H1 (cell line): ENCODE data around the gene ZMIZ1. TPM values are rescaled to one million over a fixed set of nuclear protein-coding genes. Genes with fewer than 3 reads are reported as not detected.
A peak's percentile ranks its signal among the peaks of the same experiment; 100 is the strongest.

Experiments
- CTCF ChIA-PET: fragments of 300-600 bp; sonication (Branson Sonifier 250); formaldehyde crosslinking; loops from one replicate; lab custom pipeline; 2021; ENCODE audit not compliant: partially characterized antibody; lab: Charles Lee
- POLR2A ChIA-PET: fragments of 300-600 bp; sonication (Branson Sonifier 250); formaldehyde crosslinking; loops from one replicate; lab custom pipeline; 2021; ENCODE audit warnings: inconsistent platforms; ENCODE audit not compliant: partially characterized antibody; lab: Charles Lee
- DNase-seq, 2 experiments: peaks; one replicate each; pipeline versions ENCODE4 v3.0.0 to v3.0.0-alpha.2; 2010 to 2022; ENCODE audit warnings: low spot score in 2 of 2, low read depth in 1 of 2, mixed read lengths in 1 of 2
- FAIRE-seq: peaks from 2 replicates; lab custom pipeline; 2011; peaks lifted over from hg19 to GRCh38; lab: Jason Lieb, UNC
- H2AFZ ChIP-seq: 2 replicates; pipeline ENCODE4 v1.8.1; 2012; ENCODE audit warnings: low read length, inconsistent platforms
- H2AK5ac ChIP-seq: 2 replicates; pipeline ENCODE4 v1.6.1; 2013; ENCODE audit warnings: low read depth, low read length
- H2BK120ac ChIP-seq: replicated peaks from 2 replicates; pipeline ENCODE3; 2013; ENCODE audit warnings: low read depth, low read length, inconsistent platforms
- H2BK12ac ChIP-seq: 2 replicates; pipeline ENCODE4 v1.6.1; 2013; ENCODE audit warnings: low read depth, low read length
- H2BK15ac ChIP-seq: 2 replicates; pipeline ENCODE4 v1.6.1; 2013; ENCODE audit warnings: low read length
- H2BK20ac ChIP-seq: 2 replicates; pipeline ENCODE4 v1.6.1; 2013; ENCODE audit warnings: low read length
- H2BK5ac ChIP-seq: 2 replicates; pipeline ENCODE4 v1.6.1; 2013; ENCODE audit warnings: low read depth, low read length
- H3K14ac ChIP-seq: 2 replicates; pipeline ENCODE4 v1.6.1; 2013; ENCODE audit warnings: inconsistent platforms; ENCODE audit not compliant: insufficient read length
- H3K18ac ChIP-seq: 2 replicates; pipeline ENCODE4 v1.6.1; 2013; ENCODE audit warnings: low read length; ENCODE audit errors: extremely low read depth
- H3K23ac ChIP-seq: 2 replicates; pipeline ENCODE4 v1.6.1; 2013; ENCODE audit warnings: inconsistent platforms; ENCODE audit not compliant: insufficient read length
- H3K23me2 ChIP-seq: 2 replicates; pipeline ENCODE4 v1.6.1; 2013; ENCODE audit warnings: low read depth, low read length
- H3K27ac ChIP-seq: 2 replicates; pipeline ENCODE4 v1.6.1; 2011; ENCODE audit warnings: low read depth, low read length, inconsistent platforms
- H3K27me3 ChIP-seq, 4 experiments: replicated peaks in 1 of 4; 1 replicate in 1 of 4; 2 replicates in 3 of 4; pipeline versions ENCODE4 v1.6.1 to v1.8.1; 2011 to 2013; ENCODE audit warnings: low read length in 3 of 4, mild to moderate bottlenecking in 3 of 4, inconsistent platforms in 2 of 4, mixed read lengths in 2 of 4, moderate library complexity in 1 of 4; ENCODE audit not compliant: control insufficient read depth in 3 of 4, insufficient read depth in 3 of 4; ENCODE audit errors: extremely low read depth in 1 of 4
- H3K36me3 ChIP-seq, 4 experiments: 2 replicates each; pipeline versions ENCODE4 v1.6.1 to v1.8.1; 2011 to 2013; ENCODE audit warnings: mild to moderate bottlenecking in 4 of 4, low read length in 3 of 4, moderate library complexity in 2 of 4, control low read depth in 1 of 4, inconsistent platforms in 1 of 4; ENCODE audit not compliant: insufficient read depth in 4 of 4, control insufficient read depth in 2 of 4
- H3K4ac ChIP-seq: replicated peaks from 2 replicates; pipeline ENCODE3; 2013; ENCODE audit warnings: low read length, low read depth, mixed read lengths, inconsistent platforms; ENCODE audit not compliant: insufficient read length
- H3K4me1 ChIP-seq, 4 experiments: replicated peaks in 1 of 4; 1 replicate in 1 of 4; 2 replicates in 3 of 4; pipeline versions ENCODE4 v1.6.1 to v1.8.1; 2011 to 2013; ENCODE audit warnings: low read length in 3 of 4, inconsistent platforms in 2 of 4, mixed read lengths in 1 of 4; ENCODE audit not compliant: insufficient read depth in 4 of 4, control insufficient read depth in 3 of 4
- H3K4me2 ChIP-seq, 2 experiments: 2 replicates each; pipeline versions ENCODE4 v1.6.1 to v1.8.1; 2011 to 2013; ENCODE audit warnings: low read depth in 2 of 2, low read length in 2 of 2, control low read depth in 1 of 2, inconsistent platforms in 1 of 2, mild to moderate bottlenecking in 1 of 2; ENCODE audit not compliant: insufficient read depth in 1 of 2
- H3K4me3 ChIP-seq, 4 experiments: fragments of 200-600, 300-600 bp in 1 of 4; sonication (generic), shearing (Covaris generic), sonication (Bioruptor Twin) in 1 of 4; 2 replicates each; pipeline versions ENCODE4 v1.5.1 to v1.8.1; 2011 to 2016; ENCODE audit warnings: low read length in 4 of 4, low read depth in 3 of 4, control low read depth in 2 of 4, inconsistent platforms in 2 of 4, mild to moderate bottlenecking in 2 of 4, mixed read lengths in 1 of 4, moderate library complexity in 1 of 4; ENCODE audit not compliant: insufficient read depth in 2 of 4; ENCODE audit errors: extremely low read depth in 1 of 4
- H3K56ac ChIP-seq: replicated peaks from 2 replicates; pipeline ENCODE3; 2013; ENCODE audit warnings: low read depth, mild to moderate bottlenecking, mixed read lengths, low read length, inconsistent platforms; ENCODE audit not compliant: insufficient read length
- H3K79me1 ChIP-seq: 2 replicates; pipeline ENCODE4 v1.6.1; 2013; ENCODE audit warnings: low read depth, low read length, control low read depth
- H3K79me2 ChIP-seq, 2 experiments: 2 replicates each; pipeline versions ENCODE4 v1.6.1 to v1.8.1; 2012 to 2013; ENCODE audit warnings: low read length in 2 of 2, mild to moderate bottlenecking in 2 of 2, inconsistent platforms in 1 of 2; ENCODE audit not compliant: insufficient read depth in 2 of 2, control insufficient read depth in 1 of 2
- H3K9ac ChIP-seq, 4 experiments: replicated peaks in 1 of 4; 1 replicate in 1 of 4; 2 replicates in 3 of 4; pipeline versions ENCODE4 v1.6.1 to v1.8.1; 2011 to 2013; ENCODE audit warnings: low read depth in 3 of 4, low read length in 3 of 4, control low read depth in 2 of 4, mild to moderate bottlenecking in 2 of 4, moderate library complexity in 2 of 4, inconsistent platforms in 1 of 4; ENCODE audit errors: extremely low read depth in 1 of 4
- H3K9me3 ChIP-seq, 2 experiments: 2 replicates each; pipeline versions ENCODE4 v1.6.1 to v1.8.1; 2012 to 2013; ENCODE audit warnings: mild to moderate bottlenecking in 2 of 2, moderate library complexity in 2 of 2, control low read depth in 1 of 2, inconsistent platforms in 1 of 2, low read depth in 1 of 2, low read length in 1 of 2, mixed read lengths in 1 of 2; ENCODE audit not compliant: insufficient read depth in 2 of 2
- H4K20me1 ChIP-seq, 2 experiments: replicated peaks in 1 of 2; 2 replicates each; pipeline versions ENCODE3 to v1.8.1; 2011 to 2013; ENCODE audit warnings: inconsistent platforms in 2 of 2, low read length in 2 of 2, mild to moderate bottlenecking in 1 of 2; ENCODE audit not compliant: insufficient read depth in 2 of 2, control insufficient read depth in 1 of 2
- H4K5ac ChIP-seq: 2 replicates; pipeline ENCODE4 v1.6.1; 2013; ENCODE audit warnings: low read length, low read depth, mixed read lengths, inconsistent platforms; ENCODE audit not compliant: insufficient read length
- H4K8ac ChIP-seq: 2 replicates; pipeline ENCODE4 v1.8.0; 2013; ENCODE audit warnings: mild to moderate bottlenecking, moderate library complexity, low read length, inconsistent platforms; ENCODE audit not compliant: insufficient read depth; ENCODE audit errors: extremely low read depth
- H4K91ac ChIP-seq: replicated peaks from 2 replicates; pipeline ENCODE3; 2013; ENCODE audit warnings: low read length, mixed read lengths, inconsistent platforms; ENCODE audit not compliant: insufficient read length
- GABPA ChIP-seq: IDR thresholded peaks from 2 replicates; pipeline ENCODE4 v1.6.1; 2011; ENCODE audit warnings: mild to moderate bottlenecking, low read length, moderate library complexity, borderline replicate concordance; ENCODE audit not compliant: insufficient read depth
- KDM1A ChIP-seq: fragments of 200-600, 300-600 bp; sonication (generic); IDR thresholded peaks from 2 replicates; pipeline ENCODE4 v1.7.1; 2016; ENCODE audit warnings: mild to moderate bottlenecking, low read length, borderline replicate concordance
- RAD21 ChIP-seq, 2 experiments: IDR thresholded peaks in 1 of 2; conservative IDR thresholded peaks in 1 of 2; 2 replicates each; pipeline ENCODE4 v1.6.1; 2011; ENCODE audit warnings: low read depth in 2 of 2, low read length in 2 of 2, improper control_type of control experiment in 1 of 2, inconsistent platforms in 1 of 2, mild to moderate bottlenecking in 1 of 2, moderate library complexity in 1 of 2
- SIX5 ChIP-seq: IDR thresholded peaks from 2 replicates; pipeline ENCODE4 v1.6.1; 2011; ENCODE audit warnings: mild to moderate bottlenecking, low read depth, low read length
- SP4 ChIP-seq: IDR thresholded peaks from 2 replicates; pipeline ENCODE4 v1.6.1; 2012; ENCODE audit warnings: low read length, inconsistent platforms
- WGBS, 2 experiments: shearing (Covaris generic) in 1 of 2; methylation state at CpG; one replicate each; pipeline versions ENCODE4 v1.1.6 to v1.1.7; 2013 to 2015; ENCODE audit warnings: low lambda C conversion rate in 2 of 2, mixed read lengths in 2 of 2, inconsistent platforms in 1 of 2, low coverage in 1 of 2, missing lambda C conversion rate in 1 of 2; ENCODE audit not compliant: insufficient replicate concordance in 2 of 2, insufficient coverage in 1 of 2, insufficient read length in 1 of 2; ENCODE audit errors: extremely low coverage in 1 of 2, missing lambda C conversion rate in 1 of 2; 5-methylcytosine and 5-hydroxymethylcytosine counted together
- polyA plus RNA-seq, 7 experiments: library from polyadenylated mRNA; depleted of rRNA in 3 of 7; stranded (reverse) in 5 of 7; unstranded in 2 of 7; fragments of >200 nt in 5 of 7; fragments of 200-250 nt in 2 of 7; gene quantifications; 1 replicate in 5 of 7; 2 replicates in 1 of 7; 4 replicates in 1 of 7; pipeline versions ENCODE4 v1.2.1 to v1.2.3, GENCODE V29; 2011 to 2013; ENCODE audit warnings: missing spikeins in 2 of 7, mixed read lengths in 2 of 7
- total RNA-seq: library from RNA; stranded (reverse); fragmentation: NEBNext Ultra II Directional; extraction: Animal tissue kit (Norgen Biotek cat#: 25700); gene quantifications from 2 replicates; pipeline ENCODE4 v1.2.1, GENCODE V29; 2021

ZMIZ1 gene
- total and polyA plus RNA-seq, 2 of the 8 experiments (the other 6 are each of a cell fraction or from before 2014, with no cell fraction given): 8.1 to 28.0 TPM

DNA sequence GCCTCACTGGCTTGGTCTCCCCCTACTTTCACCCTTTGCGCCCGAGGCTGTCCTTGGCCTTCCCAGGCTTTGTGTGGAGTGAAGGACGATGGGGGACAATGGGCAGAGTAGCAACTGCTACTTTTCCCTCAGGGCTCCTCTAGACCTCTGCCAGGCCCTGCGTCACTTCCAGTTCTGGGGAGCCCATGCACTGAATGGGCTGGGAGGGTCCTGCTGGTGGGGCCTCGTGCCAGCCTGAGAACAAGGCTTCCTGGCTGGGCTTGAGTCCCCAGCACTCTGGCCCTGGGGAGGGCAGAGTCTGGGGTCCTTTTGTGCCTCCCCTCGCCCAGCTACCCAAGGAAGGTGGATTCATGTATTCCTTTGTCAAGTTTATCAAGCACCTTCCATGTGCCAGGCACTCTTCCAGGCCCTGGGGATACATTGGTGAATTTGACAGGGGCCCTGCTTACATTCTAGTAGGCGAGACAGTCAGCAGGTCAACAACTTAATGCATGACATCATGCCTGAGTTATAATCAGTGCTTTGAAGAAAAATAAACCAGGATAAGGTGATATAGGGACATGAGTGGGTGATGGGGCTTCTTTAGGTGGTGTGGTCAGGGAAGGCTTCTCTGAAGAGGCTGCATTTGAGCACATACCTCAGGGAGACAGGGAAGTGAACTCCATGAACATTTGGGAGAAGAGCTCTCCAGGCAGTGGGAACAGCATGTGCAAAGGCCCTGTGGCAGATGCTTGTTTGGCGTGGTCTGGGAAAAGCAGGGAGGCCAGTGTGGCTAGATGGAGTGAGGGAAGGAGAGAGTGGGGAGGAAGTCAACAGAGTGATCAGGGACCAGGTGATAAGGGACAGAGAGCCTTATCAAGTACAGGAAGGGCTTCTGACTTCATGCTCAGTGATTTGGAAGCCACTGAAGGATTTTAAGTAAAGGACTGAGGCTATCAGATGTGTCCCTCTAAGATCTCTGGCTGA lies 14.1 kb downstream of the ZMIZ1 start:
- Histone ChIP-seq H3K14ac (no peak overlapping the region), H4K91ac (no peak overlapping the region), H3K36me3 (no peaks in the 10 kb centered on the region), H2AFZ (no peak overlapping the region), H3K9ac (no peak overlapping the region), H2BK15ac (0 out of 2 replicates have a peak overlapping the region, but pooled peaks have one; percentile 75), H3K27ac (no peak overlapping the region), H2BK20ac (no peak overlapping the region), H3K9me3 (no peaks in the 10 kb centered on the region), H3K4me3 (no peak overlapping the region), H4K8ac (no peak overlapping the region), H3K23me2 (no peaks in the 10 kb centered on the region), H3K4ac (no peak overlapping the region), H4K5ac (no peak overlapping the region), H3K4me1 (peaks cover 5 to 19% (median 13%) of the 10 kb centered on the region in 4 experiments; a peak in 6 of 7 replicates), H3K4me2 (no peak overlapping the region), H3K23ac (no peak overlapping the region), H3K79me2 (peaks cover 12 to 99% of the 10 kb centered on the region in 2 experiments), H3K56ac (no peak overlapping the region), H3K18ac (no peak overlapping the region; the same call in 1 of the 2 replicates), H2AK5ac (peak overlapping the region; percentile 96; the same call in 1 of the 2 replicates), H4K20me1 (peaks cover 40 to 54% of the 10 kb centered on the region in 2 experiments), H2BK120ac (no peak overlapping the region), H3K27me3 (no peaks in the 10 kb centered on the region), H2BK12ac (0 out of 2 replicates have a peak overlapping the region, but pooled peaks have one; percentile 9), H2BK5ac (0 out of 2 replicates have a peak overlapping the region, but pooled peaks have one; percentile 46), H3K79me1 (peaks cover 41% of the 10 kb centered on the region)
- DNase-seq (no peak), FAIRE-seq (no peak)
- WGBS, 2 experiments: 92% methylated on average over 8 of the region's 8 CpGs; no CpG with 5 or more reads in 1 of the 2 experiments
- no peak for TF ChIP-seq GABPA
- TF ChIP-seq SP4: no peak
- TF ChIP-seq KDM1A: peak; percentile 75; the same call in 1 of the 2 replicates
- no peak for TF ChIP-seq SIX5
- no peak for TF ChIP-seq RAD21 (IDR thresholded peaks at IDR 0.05 in 1 of 2, conservative IDR thresholded peaks at IDR 0.05 in 1 of 2; ENCODE audit: low read depth in 2 of 2, low read length in 2 of 2)
- ChIA-PET CTCF (interaction anchor here (0.8 to 1.4 kb wide), 3 partner anchors 15 to 27 kb away, joined by 3 to 4 read pairs (median 3); no protein-coding TSS in a partner anchor), POLR2A (no interaction called here)
